ENCODE results near the gene RBPJ.

Gene RBPJ

DNA sequence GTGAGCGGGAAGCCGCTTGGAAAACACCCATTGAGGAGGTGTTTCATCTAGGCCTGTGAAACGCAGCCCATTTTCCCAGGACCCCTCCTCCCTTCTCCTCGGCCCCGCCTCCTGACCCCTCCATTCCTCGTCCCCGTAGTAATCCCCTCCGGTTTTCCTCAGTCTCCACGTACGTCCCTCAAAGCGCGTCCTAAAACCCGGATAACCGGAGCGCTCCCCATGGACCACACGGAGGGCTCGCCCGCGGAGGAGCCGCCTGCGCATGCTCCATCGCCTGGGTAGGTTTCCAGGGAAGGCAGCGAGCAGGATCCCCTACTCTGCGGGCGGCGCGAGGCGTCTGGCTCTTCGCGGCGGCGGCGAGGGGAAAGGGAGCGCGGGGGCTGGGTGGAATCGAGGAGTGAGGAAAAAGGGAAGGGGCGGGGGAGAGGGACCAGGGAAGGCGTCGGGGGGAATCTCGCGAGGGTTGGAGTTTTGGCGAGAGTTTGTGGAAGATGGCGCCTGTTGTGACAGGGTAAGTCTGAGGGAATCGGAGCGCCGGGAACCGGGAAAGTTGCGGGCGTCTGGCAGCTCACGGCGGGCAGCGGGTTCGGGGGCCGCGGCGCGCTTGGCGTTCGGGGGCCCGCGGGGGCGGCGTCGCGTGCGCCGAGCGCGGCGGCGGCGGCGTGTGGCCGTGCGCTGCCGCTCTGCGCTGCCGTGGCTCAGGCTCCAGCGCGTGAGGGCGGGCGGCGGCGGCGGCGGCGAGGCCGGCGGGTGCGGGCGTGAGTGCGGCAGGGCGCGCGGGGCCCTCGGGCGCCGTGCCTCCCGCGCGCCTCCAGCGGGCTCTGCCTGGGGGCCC, at the start of gene RBPJ:
Gene RBPJ, plus strand, starts transcription at position 477 of the 835 bp plus-strand sequence. Its CDS starts 15 bp downstream, at position 492.
- DNase-seq = peak; percentile 79

DNA sequence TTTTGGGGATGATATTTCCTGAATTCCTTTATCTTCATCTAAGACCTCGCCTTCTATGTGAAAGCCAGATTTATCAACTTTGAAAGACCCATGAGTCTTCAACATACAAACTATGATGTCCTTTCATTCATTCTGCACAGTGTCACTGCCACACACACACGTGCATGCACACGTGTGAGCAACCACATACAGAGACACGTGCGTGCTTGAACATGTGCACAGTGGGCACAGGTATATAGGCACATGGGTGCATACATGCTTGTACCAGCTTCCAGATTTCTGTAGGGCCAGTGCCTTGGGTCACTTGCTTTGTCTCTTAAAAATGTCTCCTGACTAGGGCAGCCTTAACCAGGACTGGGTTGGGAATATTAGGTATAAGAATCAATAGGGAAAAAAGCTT, 49.1 kb upstream of the RBPJ start:
- no peak for DNase-seq

- no peak for DNase-seq
These were observed 47.9 kb upstream of the RBPJ start for GRCh38 chr4:26272654-26273615.

DNA sequence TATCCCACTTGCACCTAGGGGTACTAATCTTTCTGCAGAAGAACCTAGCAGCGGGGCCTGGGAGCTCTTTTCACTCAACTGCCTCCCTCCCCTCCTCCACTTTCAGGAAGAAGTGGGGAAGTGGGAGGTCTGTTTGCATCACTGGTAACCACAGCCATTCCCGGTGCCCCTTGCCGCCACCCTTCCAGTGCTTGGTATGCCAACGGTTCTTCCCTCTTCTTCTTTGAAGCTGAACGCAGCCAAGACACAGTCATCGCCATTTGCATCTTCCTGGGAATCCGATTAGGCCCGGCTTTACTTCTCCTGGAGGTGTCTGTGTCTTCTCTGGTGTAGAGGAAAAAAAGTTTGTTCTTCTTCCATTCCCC, 47.2 kb upstream of the RBPJ start:
- no peak for DNase-seq

GRCh38 chr4:26275281-26275680, 45.5 kb upstream of the RBPJ start:
- no peak for DNase-seq

DNA sequence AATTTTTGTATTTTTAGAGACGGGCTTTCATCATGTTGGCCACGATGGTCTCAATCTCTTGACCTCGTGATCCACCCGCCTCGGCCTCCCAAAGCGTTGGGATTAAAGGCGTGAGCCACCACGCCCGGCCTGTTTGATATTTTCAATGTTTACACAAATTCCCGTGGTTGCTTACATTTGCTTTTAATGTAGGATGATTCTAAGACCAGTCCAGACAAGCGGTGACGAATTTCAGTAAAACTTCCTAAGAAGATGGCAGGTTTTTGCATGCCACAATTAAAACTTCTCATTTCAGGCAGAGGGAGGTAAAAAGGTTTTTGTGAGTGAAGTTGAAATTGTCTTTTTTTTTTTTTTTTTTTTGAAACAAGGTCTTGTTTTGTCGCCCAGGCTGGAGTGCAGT, 41.4 kb upstream of the RBPJ start:
- no peak for DNase-seq

DNA sequence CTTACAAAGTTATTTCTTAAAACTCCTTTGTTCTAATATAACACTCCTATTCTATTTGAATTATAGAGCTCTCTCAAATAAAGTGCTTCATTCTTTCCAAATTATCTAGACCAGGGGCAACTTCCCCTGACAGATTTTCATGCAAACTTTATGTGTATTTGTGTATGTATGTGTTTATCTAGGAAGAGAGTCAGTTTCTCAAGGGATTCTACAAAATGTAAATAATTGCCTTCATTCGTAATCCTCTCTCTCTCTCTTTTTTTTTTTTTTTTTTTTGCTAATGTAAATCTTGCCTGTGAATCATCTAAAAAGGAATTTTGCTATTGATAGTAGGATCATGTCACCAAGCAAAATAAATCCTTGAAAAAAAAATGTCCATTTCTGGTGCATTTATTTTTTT, 38.9 kb upstream of the RBPJ start:
- DNase-seq = no peak

DNA sequence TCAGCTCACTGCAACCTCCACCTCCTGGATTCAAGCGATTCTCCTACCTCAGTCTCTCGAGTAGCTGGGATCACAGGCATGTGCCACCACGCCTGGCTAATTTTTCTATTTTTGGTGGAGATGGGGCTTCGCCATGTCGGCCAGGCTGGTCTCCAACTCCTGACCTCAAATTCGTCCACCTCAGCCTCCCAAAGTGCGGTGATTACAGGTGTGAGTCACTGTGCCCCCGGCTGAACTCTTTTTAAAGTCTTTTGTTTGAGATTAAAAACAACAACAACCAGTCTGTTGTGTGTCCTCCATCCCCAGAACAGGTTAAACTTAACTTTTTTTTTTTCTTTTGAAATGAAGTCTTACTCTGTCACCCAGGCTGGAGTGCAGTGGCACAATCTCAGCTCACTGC, 36.3 kb upstream of the RBPJ start:
- no peak for DNase-seq

DNA sequence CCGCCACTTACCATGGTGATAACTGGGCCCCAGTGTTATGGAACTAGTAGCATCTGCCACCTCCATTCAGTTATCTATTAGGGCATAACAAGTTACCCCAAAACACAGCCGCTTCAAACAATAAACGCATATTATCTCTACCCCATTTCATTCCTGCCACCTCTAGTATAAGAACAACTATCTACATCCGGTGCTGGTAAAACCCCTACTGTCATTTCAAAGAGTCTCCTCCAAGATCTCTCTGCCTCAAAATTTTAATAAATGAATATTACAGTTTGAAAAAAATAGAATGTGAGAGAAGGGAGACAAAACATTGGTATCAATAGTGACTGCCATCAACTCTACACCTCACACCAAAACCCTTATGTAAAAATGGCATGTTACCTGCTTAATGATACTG, 35.5 kb upstream of the RBPJ start:
- no peak for DNase-seq

DNA sequence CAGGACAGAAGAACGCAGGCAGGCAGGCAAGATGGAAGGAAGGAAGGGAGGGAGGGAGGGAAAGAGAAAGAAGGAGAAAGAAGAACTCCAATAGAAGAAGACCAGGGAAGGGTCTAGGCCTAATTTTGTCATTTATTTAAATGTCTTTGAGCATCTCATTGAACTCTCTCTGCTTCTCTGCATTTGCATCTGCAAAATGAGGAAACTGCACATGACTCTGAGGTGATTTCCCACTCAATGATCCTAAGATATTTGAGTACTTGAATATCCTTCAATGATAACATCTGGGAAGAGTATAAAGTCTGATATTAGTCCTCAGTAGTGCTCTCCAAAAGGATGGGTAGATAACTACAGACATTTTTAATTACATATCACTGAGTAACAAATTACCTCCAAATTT, 33.1 kb upstream of the RBPJ start:
- no peak for DNase-seq

GRCh38 chr4:26288355-26288909, 32.4 kb upstream of the RBPJ start:
- DNase-seq = no peak

- no peak for DNase-seq
These were observed 31.4 kb upstream of the RBPJ start for GRCh38 chr4:26289401-26289800.

DNA sequence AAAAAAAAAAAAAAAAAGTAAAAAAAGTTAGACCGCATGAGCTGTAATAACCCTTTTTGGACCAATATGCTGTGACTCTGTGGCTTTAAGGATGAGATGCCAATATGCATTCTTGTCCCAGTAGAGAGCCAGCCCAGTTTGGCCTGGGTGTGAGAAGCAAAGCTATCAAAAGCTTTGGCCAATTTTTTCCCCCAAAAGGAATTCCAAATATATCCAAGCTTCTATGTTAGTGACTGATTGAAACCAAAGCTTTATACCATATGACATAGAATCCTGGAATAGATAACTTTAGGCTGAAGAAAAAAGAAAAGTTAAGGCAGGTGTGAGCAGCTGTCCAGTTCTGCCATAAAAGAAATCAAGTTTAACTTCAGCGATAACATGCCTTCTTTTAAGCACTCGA, 30.5 kb upstream of the RBPJ start:
- DNase-seq = no peak

DNA sequence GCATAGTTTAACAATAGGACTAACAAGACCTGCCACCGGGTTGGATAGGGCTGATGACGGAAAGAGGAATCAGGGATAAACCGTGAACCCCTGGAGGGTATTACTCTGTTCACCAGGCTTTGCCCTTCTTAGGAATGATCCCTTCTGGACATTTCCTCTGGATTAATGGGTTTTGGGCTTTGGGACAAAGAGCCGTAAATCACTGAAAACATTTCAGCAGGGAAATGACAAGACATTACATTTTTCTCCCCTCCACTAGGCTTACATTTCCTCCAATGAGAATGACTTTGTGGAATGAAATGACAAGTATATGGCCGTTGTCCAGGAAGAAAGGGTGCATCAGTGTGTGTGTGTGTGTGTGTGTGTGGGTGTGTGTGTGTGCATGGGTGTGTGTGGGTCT, 25.9 kb upstream of the RBPJ start:
- DNase-seq = no peak

DNA sequence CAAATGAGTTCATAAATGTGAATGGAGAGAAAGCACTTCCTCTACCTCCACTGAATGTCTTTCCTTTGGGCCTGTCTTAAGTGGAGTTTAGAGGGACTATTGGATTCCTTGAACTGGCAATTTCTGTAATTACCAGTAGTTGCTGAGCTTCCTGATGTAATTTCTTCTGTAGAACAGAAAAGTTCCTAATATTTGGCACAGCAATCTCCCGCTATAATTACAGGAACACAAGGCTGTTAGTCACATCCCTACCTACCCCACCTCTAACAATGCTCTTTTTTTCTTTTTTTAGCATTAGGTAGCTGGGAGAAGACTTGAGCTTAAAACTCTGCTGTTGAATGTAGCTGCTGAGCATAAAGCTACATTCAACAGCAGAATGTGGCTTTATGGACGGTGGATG, 24.8 kb upstream of the RBPJ start:
- no peak for DNase-seq

GRCh38 chr4:26296514-26296913, 24.3 kb upstream of the RBPJ start:
- DNase-seq = no peak

GRCh38 chr4:26297219-26297618, 23.6 kb upstream of the RBPJ start:
- no peak for DNase-seq

DNA sequence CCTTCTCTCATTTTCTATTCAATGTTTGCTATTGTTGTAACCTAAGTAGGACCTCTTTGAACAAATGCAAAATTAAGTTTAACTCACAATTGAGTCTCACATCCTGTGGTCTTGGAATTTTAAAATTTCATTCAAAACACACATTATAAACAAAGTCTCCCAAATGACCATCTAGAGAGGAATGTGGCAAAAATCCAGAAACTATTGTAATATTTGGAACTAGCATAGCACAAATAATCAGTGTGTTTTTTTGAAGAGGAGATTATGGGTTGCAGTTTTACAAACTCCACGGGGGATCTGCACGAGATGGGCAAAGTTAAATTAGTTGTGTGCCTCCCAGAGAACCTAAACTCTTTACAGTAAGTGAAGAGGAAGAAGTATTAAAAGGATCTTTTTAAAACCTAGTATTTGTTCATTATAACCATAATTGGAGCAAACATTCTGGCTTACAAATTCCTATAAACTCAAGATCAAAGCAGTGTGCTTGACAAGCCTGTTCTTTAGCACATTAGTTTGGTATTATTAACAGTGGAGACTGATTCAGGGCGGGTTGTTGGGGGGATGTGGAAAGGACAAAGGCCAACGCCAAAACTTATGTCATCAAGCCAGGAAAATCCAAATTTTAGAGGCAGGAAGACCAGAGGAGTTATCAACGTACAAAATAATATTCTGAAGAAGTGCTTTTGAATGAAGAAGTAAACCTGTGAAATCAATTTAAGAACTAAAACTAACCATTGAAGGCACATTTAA, 22.4 kb upstream of the RBPJ start:
- DNase-seq = no peak

DNA sequence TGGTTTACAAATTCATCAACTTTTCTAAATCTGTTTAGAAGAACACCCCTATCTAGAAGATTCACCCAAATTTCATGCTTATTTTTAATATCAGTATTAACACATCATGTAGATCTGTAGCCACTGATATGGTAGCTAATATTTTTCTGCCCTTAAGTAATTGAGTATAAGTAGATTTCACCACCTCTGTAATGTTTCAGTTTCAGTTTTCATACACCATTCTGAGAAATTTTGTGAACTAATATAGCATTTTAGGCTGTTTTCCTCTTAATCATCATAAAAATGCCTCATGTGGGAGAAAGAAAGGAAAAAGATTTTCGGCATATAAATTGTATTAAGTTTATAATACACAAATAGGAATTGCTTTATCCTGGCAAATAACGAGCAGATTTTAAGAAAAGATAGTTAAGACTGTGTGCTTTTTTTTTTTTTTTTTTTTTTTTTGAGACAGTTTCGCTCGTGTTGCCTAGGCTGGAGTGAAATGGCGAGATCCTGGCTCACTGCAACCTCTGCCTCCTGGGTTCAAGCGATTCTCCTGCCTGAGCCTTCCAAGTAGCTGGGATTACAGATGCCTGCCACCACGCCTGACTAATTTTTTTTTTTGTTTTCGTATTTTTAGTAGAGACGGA, 21.4 kb upstream of the RBPJ start:
- DNase-seq = no peak

- no peak for DNase-seq
These were observed 20.2 kb upstream of the RBPJ start for GRCh38 chr4:26300314-26301307.

Data from activated T-cell treated with anti-CD3 and anti-CD28 coated beads for 4 hours (primary cell).